Measurements from ENCODE around the gene DPH1.

DNA sequence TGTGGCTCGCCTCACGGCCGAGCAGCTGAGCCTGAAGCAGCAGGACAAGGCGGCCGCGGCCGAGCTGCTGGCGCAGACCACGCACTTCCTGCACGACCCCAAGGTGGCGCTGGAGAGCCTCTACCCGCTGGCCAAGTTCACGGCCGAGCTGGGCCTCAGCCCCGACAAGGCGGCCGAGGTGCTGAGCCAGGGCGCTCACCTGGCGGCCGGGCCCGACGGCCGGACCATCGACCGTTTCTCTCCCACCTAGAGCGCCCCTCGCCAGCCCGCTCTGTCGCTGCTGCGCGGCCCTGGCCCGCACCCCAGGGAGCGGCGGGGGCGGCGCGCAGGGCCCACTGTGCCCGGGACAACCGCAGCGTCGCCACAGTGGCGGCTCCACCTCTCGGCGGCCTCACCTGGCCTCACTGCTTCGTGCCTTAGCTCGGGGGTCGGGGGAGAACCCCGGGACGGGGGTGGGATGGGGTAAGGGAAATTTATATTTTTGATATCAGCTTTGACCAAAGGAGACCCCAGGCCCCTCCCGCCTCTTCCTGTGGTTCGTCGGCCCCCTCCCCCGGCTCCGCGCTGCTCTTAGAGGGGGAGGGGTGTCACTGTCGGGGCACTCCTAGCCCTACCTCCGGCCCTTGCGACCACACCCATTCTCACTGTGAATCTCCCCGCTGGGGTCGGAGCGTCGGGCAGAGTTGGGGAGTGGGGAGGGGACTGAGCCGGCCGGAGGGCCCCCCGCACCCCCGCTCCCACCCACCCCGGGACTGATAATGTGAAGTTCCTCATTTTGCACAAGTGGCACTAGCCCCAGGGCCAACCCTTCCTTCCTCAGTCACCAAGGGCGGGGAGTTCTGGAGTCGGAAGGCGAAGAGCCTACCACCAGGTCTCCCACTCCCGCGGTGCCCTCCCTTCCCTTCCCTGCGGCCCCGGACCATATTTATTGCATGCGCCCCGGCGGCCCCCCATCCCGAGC is 28.9 kb downstream of the DPH1 start:
- TF ChIP-seq ZNF70 (CRISPR knock-in tag; IDR thresholded peaks at IDR 0.05) (no peak), TCF4 (CRISPR knock-in tag; IDR thresholded peaks at IDR 0.05; ENCODE audit: borderline replicate concordance) (no peak), ESRRG (CRISPR knock-in tag; IDR thresholded peaks at IDR 0.05) (no peak), ZFP3 (CRISPR knock-in tag; IDR thresholded peaks at IDR 0.05) (no peak), PATZ1 (CRISPR knock-in tag; IDR thresholded peaks at IDR 0.05; ENCODE audit: borderline replicate concordance) (no peak), PPARA (CRISPR knock-in tag; IDR thresholded peaks at IDR 0.05; ENCODE audit: borderline replicate concordance) (no peak)
